ENCODE results near the gene TCF25. TPM values are rescaled to one million over a fixed set of nuclear protein-coding genes. Genes with fewer than 3 reads are reported as not detected.

TCF25 gene
- total RNA-seq, 1 donor from 2014 or later, result 323 TPM

DNA sequence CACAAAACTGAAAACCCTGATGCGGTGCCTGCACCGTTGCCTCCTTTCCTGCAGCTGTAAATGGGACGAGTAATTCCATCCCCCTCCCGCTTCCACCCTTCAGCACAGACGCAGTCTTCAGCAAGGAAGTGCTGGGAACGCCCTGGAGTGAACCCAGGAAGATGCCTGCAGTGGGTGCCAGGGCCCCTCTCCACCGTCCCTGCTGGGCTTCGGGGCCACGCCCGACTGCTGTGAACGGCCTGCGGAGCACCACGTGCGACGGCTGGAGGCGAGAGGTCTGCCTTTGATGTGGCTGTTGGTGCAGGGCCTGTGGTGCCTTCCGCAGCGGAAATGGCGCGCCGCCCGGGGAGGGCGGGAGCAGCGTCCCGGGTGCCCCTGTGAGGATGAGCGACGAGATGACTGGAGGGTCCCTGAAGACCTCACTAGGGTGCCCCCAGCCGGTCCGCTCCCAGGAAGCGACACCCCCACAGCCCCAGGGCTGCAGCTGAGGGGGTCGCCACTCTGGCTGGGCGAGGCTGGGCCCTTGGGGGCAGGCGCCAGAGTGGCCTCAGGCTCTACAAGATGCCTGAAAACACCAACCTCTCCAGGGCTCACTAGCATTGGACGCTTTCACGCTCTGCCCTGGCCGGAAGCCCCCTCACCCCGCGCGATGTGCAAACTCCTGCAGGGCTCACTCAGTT lies 44.5 kb downstream of the TCF25 start:
- no peak for TF ChIP-seq CTCF (IDR thresholded peaks at IDR 0.05; ENCODE audit: unreplicated experiment)
- Mint-ChIP-seq H3K9me3 (no peaks in the 10 kb centered on the region), H3K36me3 (no peaks in the 10 kb centered on the region), H3K27me3 (ENCODE audit: low read depth) (peaks cover 27% of the 10 kb centered on the region), H3K27ac (no peak overlapping the region), H3K4me1 (peaks cover 23% of the 10 kb centered on the region), H3K4me3 (peak overlapping the region; percentile 70)
- DNase-seq (ENCODE audit: low spot score in 2 of 2, unreplicated experiment in 2 of 2), result peak in 1 of 2 experiments; percentile 61

DNA sequence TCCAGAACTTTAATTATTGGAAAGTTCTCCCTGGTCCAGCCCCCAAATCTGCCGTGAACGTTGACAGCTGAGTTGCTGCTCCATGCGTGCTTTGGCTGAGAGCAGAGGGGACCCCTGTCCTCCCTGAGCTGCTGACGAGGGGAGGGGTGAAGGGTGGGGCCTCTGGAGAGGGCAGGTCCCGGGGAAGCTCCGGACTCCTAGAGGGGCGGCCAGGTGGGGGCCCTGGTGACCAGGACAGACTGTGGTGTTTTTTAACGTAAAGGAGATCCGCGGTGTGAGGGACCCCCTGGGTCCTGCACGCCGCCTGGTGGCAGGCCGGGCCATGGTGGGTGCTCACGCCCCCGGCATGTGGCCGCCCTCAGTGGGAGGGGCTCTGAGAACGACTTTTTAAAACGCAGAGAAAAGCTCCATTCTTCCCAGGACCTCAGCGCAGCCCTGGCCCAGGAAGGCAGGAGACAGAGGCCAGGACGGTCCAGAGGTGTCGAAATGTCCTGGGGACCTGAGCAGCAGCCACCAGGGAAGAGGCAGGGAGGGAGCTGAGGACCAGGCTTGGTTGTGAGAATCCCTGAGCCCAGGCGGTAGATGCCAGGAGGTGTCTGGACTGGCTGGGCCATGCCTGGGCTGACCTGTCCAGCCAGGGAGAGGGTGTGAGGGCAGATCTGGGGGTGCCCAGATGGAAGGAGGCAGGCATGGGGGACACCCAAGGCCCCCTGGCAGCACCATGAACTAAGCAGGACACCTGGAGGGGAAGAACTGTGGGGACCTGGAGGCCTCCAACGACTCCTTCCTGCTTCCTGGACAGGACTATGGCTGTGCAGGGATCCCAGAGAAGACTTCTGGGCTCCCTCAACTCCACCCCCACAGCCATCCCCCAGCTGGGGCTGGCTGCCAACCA lies 45.3 kb downstream of the TCF25 start, which contains the start of gene MC1R:
Gene MC1R (plus strand): TSS at position 410 of the 895 bp plus-strand sequence. CDS start 397 bp downstream, at position 807.
- H3K36me3 Mint-ChIP-seq, result no peaks in the 10 kb centered on the region
- peaks cover 23% of the 10 kb centered on the region for H3K4me1 Mint-ChIP-seq
- peak within 1 kb of the TSS; percentile 70 for H3K4me3 Mint-ChIP-seq
- peaks cover 27% of the 10 kb centered on the region for H3K27me3 Mint-ChIP-seq (ENCODE audit: low read depth)
- no peak within 1 kb of the TSS for H3K27ac Mint-ChIP-seq
- H3K9me3 Mint-ChIP-seq, result no peaks in the 10 kb centered on the region
- TF ChIP-seq CTCF (IDR thresholded peaks at IDR 0.05; ENCODE audit: unreplicated experiment), result no peak
- DNase-seq (ENCODE audit: low spot score in 2 of 2, unreplicated experiment in 2 of 2), result peak in 1 of 2 experiments; percentile 57

- peaks cover 37% of the 10 kb centered on the region for H3K27me3 Mint-ChIP-seq (ENCODE audit: low read depth)
- no peaks in the 10 kb centered on the region for H3K9me3 Mint-ChIP-seq
- DNase-seq (ENCODE audit: low spot score in 2 of 2, unreplicated experiment in 2 of 2), result no peak
- no peak for TF ChIP-seq CTCF (IDR thresholded peaks at IDR 0.05; ENCODE audit: unreplicated experiment)
- no peak overlapping the region for H3K27ac Mint-ChIP-seq
- no peaks in the 10 kb centered on the region for H3K36me3 Mint-ChIP-seq
- peak overlapping the region; percentile 40 for H3K4me3 Mint-ChIP-seq
- H3K4me1 Mint-ChIP-seq, result peaks cover 26% of the 10 kb centered on the region
These were observed 46.4 kb downstream of the TCF25 start for GRCh38 chr16:89919535-89920406.

DNA sequence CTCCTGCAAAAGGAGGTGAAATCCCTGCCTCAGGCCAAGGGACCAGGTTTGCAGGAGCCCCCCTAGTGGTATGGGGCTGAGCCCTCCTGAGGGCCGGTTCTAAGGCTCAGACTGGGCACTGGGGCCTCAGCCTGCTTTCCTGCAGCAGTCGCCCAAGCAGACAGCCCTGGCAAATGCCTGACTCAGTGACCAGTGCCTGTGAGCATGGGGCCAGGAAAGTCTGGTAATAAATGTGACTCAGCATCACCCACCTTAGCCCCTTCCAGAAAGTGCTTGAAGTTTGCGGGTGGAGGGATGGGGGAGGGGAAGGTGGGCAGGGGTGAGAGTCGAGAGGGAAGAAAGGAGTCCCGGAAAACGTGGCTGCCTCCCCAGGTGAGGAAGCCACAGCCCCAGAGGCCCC lies 47.3 kb downstream of the TCF25 start:
- no peaks in the 10 kb centered on the region for H3K9me3 Mint-ChIP-seq
- no peak overlapping the region for H3K4me3 Mint-ChIP-seq
- H3K4me1 Mint-ChIP-seq, result peaks cover 26% of the 10 kb centered on the region
- H3K36me3 Mint-ChIP-seq, result no peaks in the 10 kb centered on the region
- H3K27ac Mint-ChIP-seq, result no peak overlapping the region
- no peak for TF ChIP-seq CTCF (IDR thresholded peaks at IDR 0.05; ENCODE audit: unreplicated experiment)
- no peak for DNase-seq (ENCODE audit: low spot score in 2 of 2, unreplicated experiment in 2 of 2)
- peaks cover 46% of the 10 kb centered on the region for H3K27me3 Mint-ChIP-seq (ENCODE audit: low read depth)

DNA sequence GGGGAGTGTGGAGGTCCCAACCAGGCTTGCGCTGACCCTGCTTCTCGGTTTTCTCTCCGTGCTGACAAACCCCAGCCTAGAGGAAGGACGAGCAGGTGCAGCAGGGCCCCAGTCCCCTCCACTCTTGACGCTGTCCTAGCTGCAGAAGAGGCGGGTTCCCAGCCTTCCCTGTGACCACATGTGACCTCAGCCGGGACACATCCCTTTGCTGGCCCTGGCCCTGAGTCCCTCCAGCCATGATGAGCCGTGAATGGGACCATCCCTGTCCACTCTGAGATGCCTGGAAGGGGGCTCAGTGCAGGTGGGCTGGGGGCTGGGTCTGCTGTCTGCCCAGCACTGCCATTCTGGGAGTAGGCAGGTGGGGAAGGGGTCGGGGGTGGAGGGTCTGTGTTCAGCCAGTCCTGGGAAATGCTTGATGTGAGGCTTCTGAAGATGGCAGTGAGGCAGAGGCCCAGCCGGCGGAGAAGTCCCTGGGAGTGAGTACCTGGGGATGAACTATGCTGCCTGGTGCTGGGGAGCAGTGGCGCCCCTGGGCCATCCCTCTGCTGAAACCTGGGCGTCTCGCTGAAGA lies 47.8 kb downstream of the TCF25 start:
- peak overlapping the region; percentile 85 for H3K4me3 Mint-ChIP-seq
- TF ChIP-seq CTCF (IDR thresholded peaks at IDR 0.05; ENCODE audit: unreplicated experiment), result no peak
- no peaks in the 10 kb centered on the region for H3K36me3 Mint-ChIP-seq
- peaks cover 26% of the 10 kb centered on the region for H3K4me1 Mint-ChIP-seq
- H3K27ac Mint-ChIP-seq, result no peak overlapping the region
- peaks cover 46% of the 10 kb centered on the region for H3K27me3 Mint-ChIP-seq (ENCODE audit: low read depth)
- H3K9me3 Mint-ChIP-seq, result no peaks in the 10 kb centered on the region
- DNase-seq (ENCODE audit: low spot score in 2 of 2, unreplicated experiment in 2 of 2), result no peak

Data from mesothelial cell of epicardium (in vitro differentiated cells).